Measurements from ENCODE around the gene BCAS4.
"Not testable (repeated sequence)": the region's sequence is repeated elsewhere in the genome, so short reads cannot be mapped to it uniquely, and the experiment has no call there.

Gene BCAS4

DNA sequence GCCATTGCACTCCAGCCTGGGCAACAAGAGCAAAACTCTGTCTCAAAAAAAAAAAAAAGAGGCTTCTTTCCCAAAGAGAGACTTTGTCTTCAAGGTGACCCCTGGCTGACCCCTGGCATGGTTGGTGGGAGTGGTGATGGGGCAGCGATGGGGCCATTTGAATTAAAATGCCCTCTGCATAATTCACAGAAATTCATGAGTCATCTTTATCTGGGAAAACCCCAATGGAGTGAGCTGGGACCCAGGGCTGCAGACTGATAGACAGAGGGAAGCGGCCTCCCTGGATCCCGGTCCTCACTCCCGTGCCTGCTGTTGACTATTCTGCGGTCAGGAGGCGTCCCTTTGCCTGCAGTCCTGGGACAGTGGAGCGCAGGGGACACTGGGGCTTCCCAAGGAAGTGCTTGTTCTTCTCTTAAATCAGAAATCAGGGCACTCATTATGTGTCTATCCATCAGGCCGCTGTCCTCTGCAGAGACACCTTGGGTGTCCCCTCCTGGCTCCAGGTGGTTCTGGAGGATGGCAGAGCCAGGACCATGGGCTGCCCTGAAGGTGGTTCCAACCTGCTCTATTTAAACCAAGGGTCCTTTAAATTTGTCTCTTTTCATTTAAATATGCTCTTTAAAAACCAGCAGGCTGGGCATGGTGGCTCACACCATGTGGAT, 23.3 kb upstream of the BCAS4 start:
- not testable (repeated sequence) for DNase-seq (ENCODE audit: low read depth)

DNA sequence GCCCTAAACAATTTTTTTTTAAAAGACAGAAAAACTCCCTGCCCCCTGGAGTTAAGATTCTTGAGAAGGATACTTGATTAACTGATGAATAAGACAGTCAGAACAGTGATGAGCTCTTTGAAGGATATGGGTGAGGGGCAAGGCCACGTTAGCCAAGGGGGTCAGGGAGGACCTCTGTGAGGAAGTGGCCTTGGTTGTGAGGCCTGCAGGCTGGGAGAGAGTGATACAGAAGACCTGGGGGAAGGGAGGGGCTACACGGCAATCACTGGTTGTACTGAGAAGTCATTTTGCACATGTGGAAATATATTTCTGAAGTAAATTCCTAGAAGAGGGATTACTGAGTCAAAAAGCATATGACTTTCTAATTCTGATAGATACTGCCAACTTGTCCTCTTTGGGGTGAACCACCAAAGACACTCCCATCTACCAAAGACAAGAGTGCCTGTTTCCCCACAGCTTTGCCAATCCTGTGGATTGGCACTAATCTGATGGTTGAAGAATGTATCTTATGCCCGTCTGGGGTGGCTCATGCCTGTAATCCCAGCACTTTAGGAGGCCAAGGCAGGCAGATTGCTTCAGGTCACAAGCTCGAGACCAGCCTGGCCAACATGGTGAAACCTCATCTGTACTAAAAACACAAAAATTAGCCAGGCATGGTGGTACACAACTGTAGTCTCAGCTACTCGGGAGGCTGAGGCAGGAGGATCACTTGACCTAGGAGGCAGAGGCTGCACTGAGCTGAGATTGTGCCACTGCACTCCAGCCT, 22.3 kb upstream of the BCAS4 start:
- no peak for DNase-seq (ENCODE audit: low read depth)

DNA sequence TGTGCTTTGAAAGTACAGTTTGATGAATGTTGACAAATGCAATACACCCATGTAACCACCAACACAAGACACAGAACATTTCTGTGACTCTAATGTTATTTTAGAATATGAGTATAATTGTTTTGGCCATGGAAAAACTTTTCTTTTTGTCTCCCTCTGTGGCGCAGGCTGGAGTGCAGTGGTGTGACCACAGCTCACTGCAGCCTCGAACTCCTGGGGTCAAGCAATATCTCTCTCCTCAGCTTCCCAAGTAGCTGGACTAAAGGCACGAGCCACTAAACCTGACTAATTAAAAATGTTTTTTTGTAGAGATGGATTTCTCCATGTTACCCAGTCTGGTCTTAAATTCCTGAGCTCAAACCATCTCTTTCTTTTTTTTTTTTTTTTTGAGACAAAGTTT, 20.3 kb upstream of the BCAS4 start:
- no peak for DNase-seq (ENCODE audit: low read depth)

DNA sequence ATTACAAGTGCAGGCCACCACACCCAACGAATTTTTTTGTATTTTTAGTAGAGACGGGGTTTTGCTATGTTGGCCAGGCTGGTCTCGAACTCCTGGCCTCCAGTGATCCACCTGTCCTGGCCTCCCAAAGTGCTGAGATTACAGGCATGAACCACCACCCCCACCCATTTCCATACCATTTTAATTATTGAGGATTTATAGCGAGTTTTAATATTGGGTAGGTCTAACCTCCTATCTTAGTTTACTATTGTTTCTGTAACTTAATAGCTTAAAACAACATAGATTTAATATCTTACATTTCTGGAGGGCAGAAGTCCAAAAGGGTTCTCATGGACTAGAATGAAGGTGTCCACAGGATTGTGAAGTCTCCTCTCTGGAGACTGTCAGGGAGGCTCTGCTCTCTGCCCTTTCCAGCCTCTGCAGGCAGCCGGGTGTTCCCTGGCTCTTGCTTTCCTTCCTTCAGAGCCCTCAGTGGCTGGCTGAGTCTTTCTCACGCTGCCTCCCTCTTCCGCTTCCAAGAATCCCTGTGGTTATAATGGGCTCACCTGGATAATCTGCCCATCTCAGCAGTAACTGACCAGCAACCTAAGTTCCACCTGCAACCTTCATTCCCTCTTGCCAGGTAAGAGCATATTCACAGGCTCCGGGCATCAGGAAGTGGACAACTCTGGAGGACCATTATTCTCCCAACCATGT, 18.6 kb upstream of the BCAS4 start:
- DNase-seq (ENCODE audit: low read depth) = no peak

DNA sequence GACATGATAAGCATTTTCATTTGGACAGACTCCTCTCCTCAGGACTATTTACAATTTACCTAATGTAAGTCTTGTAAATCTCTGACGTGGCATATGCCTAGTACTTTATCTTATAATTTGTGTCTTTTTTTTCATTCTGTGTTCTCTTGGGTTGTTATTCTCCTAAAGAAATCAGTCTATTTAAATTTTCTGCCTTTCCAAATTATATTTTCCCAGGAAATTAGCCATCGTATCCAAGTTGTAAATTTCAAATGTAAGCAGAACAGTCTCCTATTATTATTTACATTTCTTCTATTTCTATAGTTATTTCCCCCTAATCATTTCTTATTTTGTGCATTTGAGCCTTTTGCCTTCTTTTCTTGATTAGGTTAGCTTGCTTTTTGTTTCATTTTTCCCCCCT, 17.5 kb upstream of the BCAS4 start:
- DNase-seq (ENCODE audit: low read depth) = no peak

DNA sequence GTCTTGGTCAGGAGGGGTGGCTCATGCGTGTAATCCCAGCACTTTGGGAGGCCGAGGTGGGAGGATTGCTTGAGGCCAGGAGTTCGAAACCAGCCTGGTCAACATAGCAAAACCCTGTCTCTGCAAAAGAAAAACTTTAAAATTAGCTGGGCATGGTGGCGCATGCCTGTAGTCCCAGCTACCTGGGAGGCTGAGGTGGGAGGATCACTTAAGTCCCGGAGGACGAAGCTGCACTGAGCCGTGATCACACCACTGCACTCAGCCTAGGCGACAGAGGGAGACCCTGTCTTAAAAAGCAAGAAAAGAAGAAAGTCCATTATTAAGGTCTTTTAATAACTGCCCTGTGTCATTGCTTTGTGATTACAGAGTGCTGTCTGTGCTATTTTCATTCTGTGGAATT, 15.9 kb upstream of the BCAS4 start:
- not testable (repeated sequence) for DNase-seq (ENCODE audit: low read depth)

DNA sequence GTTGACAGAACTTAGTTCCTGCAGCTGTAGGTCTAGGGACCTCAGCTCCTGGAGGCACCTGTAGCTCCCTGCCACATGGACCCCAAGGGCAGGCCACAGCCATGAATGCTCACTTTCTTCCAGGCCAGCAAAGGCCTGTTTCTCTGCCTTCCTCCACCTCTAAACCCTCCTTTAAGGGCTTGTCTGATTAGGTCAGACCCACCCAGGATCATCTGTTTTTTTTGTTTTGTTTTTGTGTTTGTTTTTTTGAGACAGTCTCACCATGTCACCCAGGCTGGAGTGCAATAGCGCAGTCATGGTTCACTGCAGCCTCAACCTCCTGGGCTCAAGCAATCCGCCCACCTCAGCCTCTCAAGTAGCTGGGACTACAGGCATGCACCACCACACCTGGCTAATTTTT, 11.5 kb upstream of the BCAS4 start:
- no peak for DNase-seq (ENCODE audit: low read depth)

DNA sequence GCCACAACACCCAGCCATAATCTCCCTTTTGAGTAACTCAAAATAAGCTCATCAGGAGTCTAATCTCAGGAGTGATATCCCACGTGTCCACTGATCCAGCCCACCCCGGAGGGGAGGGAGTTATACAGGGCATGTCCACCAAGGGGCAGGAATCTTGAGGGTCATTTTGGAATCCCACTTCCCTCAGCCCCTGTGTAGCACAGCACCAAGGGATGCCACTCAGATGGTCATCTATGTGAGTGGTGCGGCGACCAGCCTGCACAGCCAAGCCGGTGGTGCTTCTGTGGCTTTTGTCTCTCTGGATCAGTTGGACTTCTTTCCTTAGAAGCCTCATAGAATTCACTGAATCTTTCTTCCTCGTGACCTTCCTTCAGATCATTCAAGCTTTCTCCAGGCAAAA, 11.0 kb upstream of the BCAS4 start:
- DNase-seq (ENCODE audit: low read depth) = no peak

DNA sequence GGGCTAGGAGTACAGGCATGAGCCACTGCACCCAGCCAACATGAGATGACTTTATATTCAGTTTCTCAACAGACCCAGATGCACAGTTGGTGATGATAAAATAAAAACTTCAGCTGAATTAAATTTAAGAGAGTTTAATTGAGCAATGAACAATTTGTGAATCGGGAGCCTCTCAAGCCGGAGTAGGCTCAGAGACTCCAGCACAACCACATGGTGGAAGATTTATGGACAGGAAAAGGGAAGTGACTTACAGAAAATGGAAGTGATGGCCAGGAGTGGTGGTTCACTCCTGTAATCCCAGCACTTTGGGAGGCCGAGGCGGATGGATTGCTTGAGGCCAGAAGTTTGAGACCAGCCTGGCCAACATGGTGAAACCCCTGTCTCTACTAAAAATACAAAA, 10.4 kb upstream of the BCAS4 start:
- DNase-seq (ENCODE audit: low read depth) = no peak

DNA sequence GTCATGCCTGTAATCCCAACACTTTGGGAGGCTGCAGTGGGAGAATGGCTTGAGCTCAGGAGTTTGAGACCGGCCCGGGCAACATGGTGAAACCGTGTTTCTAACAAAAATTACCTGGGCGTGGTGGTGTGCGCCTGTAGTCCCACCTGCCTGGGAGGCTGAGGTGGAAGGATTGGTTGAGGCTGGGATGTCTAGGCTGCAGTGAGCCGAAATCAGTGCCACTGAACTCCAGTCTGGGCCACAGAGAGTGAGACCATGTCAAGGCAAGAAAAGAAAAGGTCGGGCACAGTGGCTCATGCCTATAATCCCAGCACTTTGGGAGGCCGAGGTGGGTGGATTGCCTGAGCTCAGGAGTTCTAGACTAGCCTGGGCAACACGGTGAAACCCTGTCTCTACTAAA, 8.2 kb upstream of the BCAS4 start:
- DNase-seq (ENCODE audit: low read depth) = no peak

DNA sequence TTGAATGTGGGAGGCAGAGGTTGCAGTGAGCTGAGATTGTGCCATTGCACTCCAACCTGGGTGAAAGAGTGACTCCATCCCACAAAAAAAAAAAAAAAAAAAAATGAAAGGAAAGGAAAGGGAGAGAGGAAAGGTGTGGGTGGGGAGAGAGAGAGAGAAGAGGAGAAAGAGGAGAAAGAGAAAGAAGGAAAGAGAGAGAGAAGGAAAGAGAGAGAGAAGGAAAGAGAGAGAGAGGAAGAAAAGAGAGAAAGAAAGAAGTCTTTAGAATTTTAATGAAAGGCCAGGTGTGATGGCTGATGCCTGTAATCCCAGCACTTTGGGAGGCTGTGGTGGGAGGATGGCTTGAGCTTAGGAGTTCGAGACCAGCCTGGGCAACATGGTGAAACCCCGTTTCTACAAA, 7.7 kb upstream of the BCAS4 start:
- DNase-seq (ENCODE audit: low read depth) = no peak

DNA sequence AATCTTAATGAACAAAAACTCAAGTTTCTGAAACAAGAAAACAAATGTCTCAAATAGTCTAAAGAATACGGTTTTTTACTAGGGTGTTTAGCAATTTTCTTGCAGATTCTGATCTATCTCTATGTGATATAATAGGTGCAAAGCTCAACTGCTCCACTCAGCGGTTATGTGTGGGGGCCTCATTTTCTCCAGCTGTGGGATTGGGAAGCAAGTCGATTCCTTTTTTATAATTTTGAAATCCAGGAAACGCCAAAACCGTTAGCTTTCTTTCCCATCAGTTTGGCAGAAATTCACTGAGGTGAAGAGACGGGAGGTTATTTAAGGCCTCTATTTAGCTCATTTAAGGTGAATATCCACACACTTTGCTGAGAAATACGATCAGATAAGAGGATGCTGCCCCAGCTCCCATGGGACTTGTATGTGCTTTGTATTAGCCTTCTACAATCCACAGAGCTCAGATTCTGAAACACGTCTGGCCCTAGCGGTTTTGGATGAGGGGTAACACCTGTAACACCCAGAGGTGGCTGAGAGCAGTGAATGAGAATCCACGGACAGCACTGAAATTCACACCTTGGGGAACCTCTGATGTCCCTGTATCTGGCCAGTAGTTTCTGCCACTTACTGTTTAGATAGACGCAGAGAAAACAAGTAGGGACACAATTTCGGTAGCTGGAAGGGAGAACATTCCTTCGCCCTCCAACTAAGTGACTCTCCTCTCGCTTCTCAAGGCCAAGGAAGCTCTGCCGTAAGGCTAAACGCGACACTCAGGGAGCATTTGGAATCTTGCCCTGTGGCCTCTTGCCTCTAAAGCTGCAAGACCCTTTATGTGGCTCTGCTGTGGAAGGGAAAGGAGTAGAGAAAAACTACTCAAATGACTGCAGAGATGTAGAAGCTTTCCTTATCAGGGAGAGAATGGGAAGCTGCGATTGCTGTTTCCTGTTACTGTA, 6.5 kb upstream of the BCAS4 start:
- no peak for DNase-seq (ENCODE audit: low read depth)

DNA sequence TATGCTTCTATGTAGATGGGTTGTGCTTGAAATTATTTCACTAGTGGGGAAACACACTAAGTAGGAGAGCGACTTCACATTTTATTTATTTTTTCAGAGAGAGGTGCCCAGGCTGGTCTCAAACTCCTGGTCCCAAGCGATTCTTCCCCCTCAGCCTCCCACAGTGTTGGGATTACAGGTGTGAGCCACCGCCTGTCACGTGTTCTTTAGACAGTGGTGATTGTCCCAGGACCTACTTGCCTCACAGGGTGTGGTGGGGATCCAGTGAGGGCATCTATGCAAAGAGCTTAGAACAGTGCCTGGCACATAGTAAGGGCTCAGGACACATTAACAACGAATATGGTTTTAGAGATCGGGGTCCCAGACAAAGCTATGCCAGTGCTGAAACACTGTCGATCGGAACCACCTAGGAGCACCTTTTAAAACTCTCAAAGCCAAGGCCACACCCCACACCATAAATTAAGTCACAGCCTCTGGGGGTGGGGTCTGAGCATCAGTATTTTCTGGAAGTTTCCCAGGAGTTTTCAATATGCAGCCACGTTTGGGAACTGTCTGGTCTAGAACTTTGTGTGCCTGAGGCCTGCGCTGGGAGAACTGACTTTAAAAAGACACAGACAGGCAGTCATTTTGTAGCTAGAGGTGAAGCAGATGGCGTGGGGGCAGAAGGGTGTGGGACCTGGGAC, 4.8 kb upstream of the BCAS4 start:
- no peak for DNase-seq (ENCODE audit: low read depth)

DNA sequence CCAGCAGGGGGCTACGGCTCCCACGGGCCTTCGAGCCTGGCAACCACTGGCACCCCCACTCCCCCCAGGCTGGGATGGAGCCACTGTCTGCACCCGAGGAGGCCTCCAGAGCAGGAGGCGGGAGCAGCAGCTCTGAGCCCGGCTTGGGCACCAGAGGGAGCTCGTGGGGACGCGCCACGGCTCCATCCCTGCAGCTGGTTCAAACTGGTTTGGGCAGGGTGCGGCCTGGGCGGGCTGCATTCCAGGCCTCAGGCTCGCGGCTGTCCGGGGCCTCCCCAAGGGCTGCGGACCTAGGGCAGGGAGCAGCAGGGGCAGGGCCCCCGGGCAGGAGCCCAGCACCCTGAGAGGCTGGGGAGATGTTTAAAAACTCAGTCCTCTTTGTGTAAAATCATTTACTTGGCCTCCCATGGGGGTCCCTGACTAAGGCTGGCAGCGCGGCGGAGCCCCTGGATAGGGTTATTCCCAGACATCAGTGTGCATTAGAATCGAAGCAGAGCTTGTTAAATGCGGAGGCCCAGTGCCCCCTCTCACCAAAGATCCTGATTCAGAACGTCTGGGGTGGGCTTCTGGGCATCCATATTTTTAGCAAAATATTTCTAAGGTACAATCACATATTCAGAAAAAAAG, 4.1 kb upstream of the BCAS4 start:
- peak; percentile 68 for DNase-seq (ENCODE audit: low read depth)

DNA sequence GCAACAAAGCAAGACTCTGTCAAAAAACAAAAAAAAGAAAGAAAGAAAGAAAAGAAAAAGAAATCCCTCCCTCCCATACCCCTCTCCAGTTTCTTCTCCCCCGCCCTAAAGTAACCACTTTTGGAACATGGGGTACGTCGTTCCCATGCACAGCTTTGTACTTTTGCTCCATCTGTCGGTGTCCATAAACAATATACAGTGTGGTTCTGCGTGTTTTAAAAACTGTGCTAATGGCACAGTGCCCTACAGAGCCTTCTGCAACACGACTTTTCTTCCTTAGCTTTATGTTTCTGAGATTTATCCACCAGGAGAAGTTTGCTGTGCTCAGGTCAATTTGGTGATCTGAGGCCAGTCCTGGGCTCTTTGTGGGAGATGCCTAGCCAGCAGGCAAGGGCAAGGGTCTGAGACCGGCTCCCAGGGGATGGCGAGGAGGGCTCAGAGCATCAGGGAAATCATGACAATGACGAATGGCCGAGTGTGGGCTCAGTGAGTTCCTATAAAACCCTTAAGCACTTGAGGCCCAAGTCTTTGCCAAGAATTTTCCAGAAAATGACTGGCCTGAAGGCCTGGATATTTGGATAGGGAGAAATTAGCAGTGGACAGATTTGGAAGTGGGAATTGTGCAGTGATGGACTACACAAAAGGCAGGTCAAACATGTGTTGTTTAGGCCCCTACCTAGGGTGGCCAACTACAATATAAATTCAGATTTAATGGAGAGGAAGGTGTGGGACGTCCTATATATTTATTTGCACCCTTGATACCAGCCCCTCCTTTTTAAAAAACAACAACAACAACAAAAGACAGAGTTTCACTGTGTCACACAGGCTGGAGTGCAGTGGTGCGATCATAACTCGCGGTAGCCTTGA, 1.9 kb upstream of the BCAS4 start:
- no peak for DNase-seq (ENCODE audit: low read depth)

DNA sequence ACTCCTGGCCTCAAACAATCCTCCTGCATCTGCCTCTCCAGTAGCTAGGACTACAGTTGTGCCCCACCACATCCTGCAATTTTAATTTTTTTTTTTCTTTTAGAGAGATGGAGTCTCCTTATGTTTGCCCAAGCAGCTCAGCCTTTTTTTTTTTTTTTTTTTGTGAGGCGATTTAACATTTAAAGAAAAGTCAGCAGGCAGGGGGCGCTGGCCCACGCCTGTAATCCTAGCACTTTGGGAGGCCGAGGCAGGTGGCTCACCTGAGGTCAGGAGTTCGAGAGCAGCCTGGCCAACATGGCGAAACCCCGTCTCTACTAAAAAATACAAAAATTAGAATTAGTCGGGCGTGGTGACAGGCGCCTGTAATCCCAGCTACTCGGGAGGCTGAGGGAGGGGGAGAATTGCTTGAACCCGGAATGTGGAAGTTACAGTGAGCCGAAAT, 1.3 kb upstream of the BCAS4 start:
- DNase-seq (ENCODE audit: low read depth) = peak; percentile 16

DNA sequence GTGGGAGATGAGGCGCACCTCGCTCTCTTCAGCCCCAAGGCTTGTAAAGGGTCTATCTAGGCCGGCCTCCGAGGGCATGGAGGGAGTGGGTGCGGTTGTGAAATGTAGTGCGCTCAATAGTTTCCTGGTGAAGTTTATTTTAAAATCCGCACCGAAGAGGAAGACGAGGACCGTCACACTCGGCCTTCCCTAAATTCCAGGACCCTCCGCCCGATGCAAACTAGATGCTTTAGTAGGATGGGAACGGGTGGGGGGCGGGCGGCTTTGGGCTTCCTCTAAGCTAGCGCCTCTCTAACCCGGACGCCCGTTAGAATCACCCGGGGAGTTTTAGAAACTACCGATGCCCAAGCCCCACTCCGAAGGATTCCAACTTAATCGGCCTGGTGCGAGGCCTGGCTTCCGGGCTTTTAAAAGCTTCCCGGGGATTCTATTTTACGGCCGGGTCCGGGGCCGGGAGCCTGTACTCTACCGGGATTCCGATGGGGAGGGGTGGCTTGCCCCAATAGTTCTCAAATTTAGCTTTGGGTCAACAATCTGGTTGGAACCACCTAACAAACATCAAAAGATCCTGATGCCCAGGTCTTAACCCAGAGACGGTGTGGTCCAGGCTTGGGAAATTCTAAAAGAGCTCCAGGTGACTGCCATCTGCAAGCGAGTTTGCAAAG, 548 bp upstream of the BCAS4 start:
- DNase-seq (ENCODE audit: low read depth) = no peak

DNA sequence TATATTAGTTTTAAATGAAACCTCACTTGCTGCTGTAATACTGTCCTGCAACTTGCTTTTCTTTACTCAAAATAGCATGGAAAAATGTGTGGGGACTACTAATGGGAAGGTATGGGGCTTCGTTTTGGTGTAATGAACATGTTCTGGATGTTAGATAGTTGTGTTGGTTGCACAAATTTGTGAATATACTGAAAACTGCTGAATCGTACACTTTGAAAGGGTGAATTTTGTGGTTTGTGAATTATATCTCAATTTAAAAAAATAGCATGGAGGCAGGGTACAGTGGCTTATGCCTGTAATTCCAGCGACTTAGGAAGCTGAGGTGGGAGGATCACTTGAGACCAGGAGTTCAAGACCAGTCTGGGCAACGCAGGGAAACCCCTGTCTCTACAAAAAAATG, 2.3 kb downstream of the BCAS4 start:
- no peak for DNase-seq (ENCODE audit: low read depth)

DNA sequence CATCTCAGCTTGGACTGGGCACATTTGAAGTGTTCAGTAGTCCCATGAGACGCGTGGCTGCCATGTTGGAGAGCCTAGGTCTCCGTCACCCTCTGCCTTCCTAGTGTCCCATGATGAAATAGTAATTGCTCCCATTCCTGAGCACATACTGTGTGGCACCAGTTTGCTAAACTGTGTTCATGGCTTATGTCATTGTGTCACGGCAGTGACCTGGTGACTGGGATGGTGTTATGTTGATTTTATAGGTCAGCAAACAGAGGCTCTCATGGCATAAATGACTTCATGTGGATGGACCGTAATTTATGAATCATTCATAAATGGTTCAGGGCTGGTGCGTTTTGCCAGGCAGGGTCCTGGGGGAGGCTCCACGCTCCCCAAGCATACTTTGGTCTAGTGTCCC, 3.8 kb downstream of the BCAS4 start:
- no peak for DNase-seq (ENCODE audit: low read depth)

Data from activated T-helper 1 cell treated with Interleukin-2 at 50 U/mL for 16 hours (primary cell).